ENCODE measurements around the gene LOXHD1.

- no peak for TF ChIP-seq CTCF (conservative IDR thresholded peaks at IDR 0.05; ENCODE audit: low read depth, low read length)
- TF ChIP-seq EZH2 (IDR thresholded peaks at IDR 0.05; ENCODE audit: borderline replicate concordance, low read depth, low read length, poor library complexity, severe bottlenecking) = no peak
These were observed 223.7 kb downstream of the LOXHD1 start for GRCh38 chr18:46433121-46433826.
